Measurements from ENCODE around the gene SLCO1B3.

The SLCO1B3 gene

GRCh38 chr12:20883288-20883687, 72.8 kb downstream of the SLCO1B3 start:
- no peak for DNase-seq (ENCODE audit: low spot score)

GRCh38 chr12:20885116-20885515, 74.6 kb downstream of the SLCO1B3 start:
- no peak for DNase-seq (ENCODE audit: low spot score)

DNA sequence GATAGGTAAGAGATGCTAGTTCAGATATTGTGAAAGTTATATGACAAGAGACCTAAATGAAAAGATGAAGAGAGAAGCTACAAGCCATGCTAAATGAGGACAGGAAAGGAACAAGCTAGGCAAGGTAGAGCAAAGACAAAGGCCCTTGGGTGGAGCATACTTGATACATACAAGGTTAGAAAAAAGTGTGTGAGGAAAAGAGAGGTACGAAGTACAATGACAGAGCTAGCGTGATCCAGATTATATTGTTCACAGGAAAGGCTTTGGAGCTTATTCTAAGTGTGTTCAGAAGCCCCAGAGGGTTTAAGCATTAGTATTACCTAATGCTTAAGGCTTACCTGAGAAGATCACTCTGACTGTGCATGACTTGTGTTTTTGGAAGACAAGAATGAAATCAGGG, 75.0 kb downstream of the SLCO1B3 start:
- no peak for DNase-seq (ENCODE audit: low spot score)

DNA sequence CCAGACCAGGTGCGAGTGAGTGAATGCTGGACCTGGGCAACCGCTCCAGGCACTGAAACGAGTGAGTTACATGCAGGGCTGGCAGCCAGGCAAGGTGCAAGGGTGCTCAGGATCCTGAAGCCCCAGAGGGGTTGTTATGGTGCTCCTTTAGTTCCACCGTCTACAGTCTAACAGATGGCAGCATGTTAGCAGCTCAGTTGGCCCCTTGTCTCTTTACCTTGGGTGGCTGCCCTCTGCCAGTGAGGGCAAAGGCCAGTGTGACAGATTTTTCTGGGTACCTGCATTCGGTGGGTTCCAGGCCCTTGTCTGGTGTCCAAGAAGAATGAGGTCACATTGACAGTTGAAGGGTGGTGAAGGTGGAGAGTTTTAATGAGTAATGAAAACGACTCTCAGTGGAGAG, 106.8 kb downstream of the SLCO1B3 start:
- DNase-seq (ENCODE audit: low spot score) = no peak

DNA sequence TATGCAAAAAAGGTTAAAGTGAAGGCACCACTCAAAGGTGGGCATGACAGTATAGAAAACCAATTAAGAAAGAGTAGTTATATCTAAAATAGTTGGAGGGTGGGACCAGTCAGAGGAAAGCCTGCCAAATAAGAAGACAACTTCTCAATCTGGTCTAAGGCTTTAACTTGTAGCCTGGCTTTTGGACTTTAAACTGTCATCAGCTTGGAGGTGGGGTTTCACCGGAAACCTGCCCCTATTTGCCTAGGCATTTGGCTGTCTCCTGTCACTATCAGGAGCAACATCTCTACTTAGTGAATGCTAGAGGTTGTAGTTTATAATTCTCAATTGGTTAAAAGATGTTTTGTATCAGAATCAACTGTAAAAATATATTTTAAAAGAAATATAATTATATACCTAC, 107.3 kb downstream of the SLCO1B3 start:
- no peak for DNase-seq (ENCODE audit: low spot score)

DNA sequence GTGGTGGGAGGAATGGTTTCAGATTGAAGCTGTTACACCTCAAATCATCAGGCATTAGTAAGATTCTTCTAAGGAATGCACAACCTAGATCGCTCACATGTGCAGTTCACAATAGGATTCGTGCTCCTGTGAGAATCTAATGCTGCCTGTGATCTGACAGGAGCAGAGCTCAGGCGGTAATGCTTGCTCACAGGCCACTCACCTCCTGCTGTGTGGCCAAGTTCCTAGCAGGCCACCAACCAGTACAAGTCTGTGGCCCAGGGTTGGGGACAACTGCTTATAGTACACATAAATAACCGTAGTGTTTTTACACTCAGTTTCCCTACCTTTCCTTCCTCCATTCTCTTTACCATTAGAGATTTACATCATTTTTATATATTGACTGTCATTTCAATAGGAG, 121.4 kb downstream of the SLCO1B3 start:
- no peak for DNase-seq (ENCODE audit: low spot score)

DNA sequence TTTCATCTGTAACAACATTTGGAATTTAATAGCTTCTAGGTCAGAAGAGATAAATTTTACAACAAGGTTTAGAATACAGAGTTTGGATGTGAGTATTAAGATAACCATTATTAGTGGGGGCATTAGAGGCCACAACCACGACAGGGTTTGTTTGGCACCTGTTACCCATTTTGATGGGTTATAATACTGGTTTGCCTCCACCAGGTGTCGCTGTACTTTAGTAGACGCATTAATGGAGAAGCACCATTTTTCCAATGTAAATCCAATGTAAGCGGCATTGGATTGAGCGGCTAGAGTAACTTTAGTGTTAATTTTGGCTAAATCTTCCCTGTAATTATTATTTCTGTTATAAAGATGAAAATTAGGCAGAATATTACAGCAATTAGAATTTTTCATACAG, 136.2 kb downstream of the SLCO1B3 start:
- DNase-seq (ENCODE audit: low spot score) = no peak

DNA sequence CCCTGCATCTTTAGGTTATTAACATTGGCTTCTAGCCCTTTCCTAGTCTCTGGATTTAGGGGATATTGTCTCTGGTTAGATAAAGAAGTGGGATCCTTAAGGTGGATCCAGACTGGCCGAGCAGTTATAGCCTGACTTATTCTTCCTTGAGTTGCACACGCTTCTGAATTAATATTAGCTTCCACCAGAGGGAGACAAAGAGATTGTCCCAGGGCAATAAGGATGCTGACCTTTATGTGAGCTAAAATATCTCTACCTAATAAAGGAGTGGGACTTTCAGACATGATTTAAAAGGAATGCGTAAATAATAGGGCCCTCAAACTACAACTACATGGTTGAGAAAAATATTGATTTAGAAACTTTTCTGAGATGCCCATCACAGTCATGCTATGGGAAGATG, 139.7 kb downstream of the SLCO1B3 start:
- no peak for DNase-seq (ENCODE audit: low spot score)

GRCh38 chr12:20963303-20963702, 152.8 kb downstream of the SLCO1B3 start:
- no peak for DNase-seq (ENCODE audit: low spot score)

GRCh38 chr12:20963762-20964161, 153.3 kb downstream of the SLCO1B3 start:
- no peak for DNase-seq (ENCODE audit: low spot score)
